GM23248 (cell line): ENCODE measurements around the gene TAF8. TPM values are rescaled to one million over a fixed set of nuclear protein-coding genes. Genes with fewer than 3 reads are reported as not detected.
A peak's percentile ranks its signal among the peaks of the same experiment; 100 is the strongest.

Source experiments
- DNase-seq: peaks from one replicate; pipeline ENCODE4 v3.0.0-alpha.2; 2015
- H2AFZ ChIP-seq: fragments of 200-600 bp; sonication (generic); 2 replicates; pipeline ENCODE4 v1.6.1; 2016; ENCODE audit warnings: antibody characterized with exemption
- H3F3A ChIP-seq: fragments of 200-600 bp; sonication (generic); 2 replicates; pipeline ENCODE4 v1.6.1; 2016; ENCODE audit warnings: mild to moderate bottlenecking, antibody characterized with exemption, mixed run types; ENCODE audit not compliant: insufficient read depth
- H3K27ac ChIP-seq: fragments of 200-600 bp; sonication (generic); 2 replicates; pipeline ENCODE4 v1.5.1; 2016; ENCODE audit warnings: mild to moderate bottlenecking
- H3K27me3 ChIP-seq: fragments of 200-600 bp; sonication (generic); replicated peaks from 2 replicates; pipeline ENCODE4 v1.6.1; 2016; ENCODE audit warnings: mild to moderate bottlenecking; ENCODE audit not compliant: insufficient read depth
- H3K36me3 ChIP-seq: fragments of 200-600 bp; sonication (generic); 2 replicates; pipeline ENCODE4 v1.6.1; 2016; ENCODE audit warnings: low read depth, mild to moderate bottlenecking
- H3K4me1 ChIP-seq: fragments of 200-600 bp; sonication (generic); 2 replicates; pipeline ENCODE4 v1.6.1; 2016; ENCODE audit warnings: mild to moderate bottlenecking; ENCODE audit not compliant: insufficient read depth
- H3K4me2 ChIP-seq: fragments of 200-600 bp; sonication (generic); one replicate; pipeline ENCODE4 v1.6.1; 2016; ENCODE audit warnings: mild to moderate bottlenecking; ENCODE audit not compliant: unreplicated experiment
- H3K4me3 ChIP-seq: fragments of 200-600 bp; sonication (generic); 2 replicates; pipeline ENCODE4 v1.5.1; 2016; ENCODE audit warnings: mild to moderate bottlenecking
- H3K79me2 ChIP-seq: fragments of 200-600 bp; sonication (generic); 2 replicates; pipeline ENCODE4 v1.6.1; 2016; ENCODE audit warnings: mild to moderate bottlenecking; ENCODE audit not compliant: insufficient read depth
- H3K9ac ChIP-seq: fragments of 200-600 bp; sonication (generic); 2 replicates; pipeline ENCODE4 v1.6.1; 2016; ENCODE audit warnings: mild to moderate bottlenecking
- H3K9me2 ChIP-seq: fragments of 200-600 bp; sonication (generic); 2 replicates; pipeline ENCODE4 v1.6.1; 2016; ENCODE audit warnings: mixed run types, mild to moderate bottlenecking, moderate library complexity; ENCODE audit not compliant: insufficient read depth
- H3K9me3 ChIP-seq: fragments of 200-600 bp; sonication (generic); one replicate; pipeline ENCODE4 v1.6.1; 2017; ENCODE audit warnings: low read depth
- H4K20me1 ChIP-seq: fragments of 200-600 bp; sonication (generic); 2 replicates; pipeline ENCODE4 v1.6.0; 2016; ENCODE audit not compliant: insufficient read depth
- EZH2 ChIP-seq: fragments of 200-600 bp; sonication (generic); IDR thresholded peaks from 2 replicates; pipeline ENCODE4 v1.6.1; 2018; ENCODE audit warnings: antibody characterized with exemption, mild to moderate bottlenecking; ENCODE audit not compliant: insufficient read depth, poor library complexity, severe bottlenecking
- EZH2phosphoT487 ChIP-seq: fragments of 200-600 bp; sonication (generic); IDR thresholded peaks from 2 replicates; pipeline ENCODE4 v1.6.1; 2018; ENCODE audit warnings: antibody characterized with exemption, moderate library complexity, mild to moderate bottlenecking, low read depth; ENCODE audit not compliant: insufficient read depth
- WGBS, 2 experiments: methylation state at CpG; one replicate each; pipeline ENCODE4 v1.1.6; 2015 to 2017; ENCODE audit warnings: low lambda C conversion rate in 2 of 2, low coverage in 1 of 2; ENCODE audit errors: missing lambda C conversion rate in 2 of 2; 5-methylcytosine and 5-hydroxymethylcytosine counted together
- in situ Hi-C: fragments of 300-500 bp; cut with MboI; formaldehyde crosslinking; loops from 2 replicates; pipeline ENCODE4 v1.15.0; 2020
- polyA plus RNA-seq: library from polyadenylated mRNA; unstranded; fragments of >200 nt; fragmentation: Nextera tagmentation; extraction: Ambion mirVana; gene quantifications from 2 replicates; pipeline ENCODE4 v1.2.1, GENCODE V29; 2016
- total RNA-seq: library from RNA; depleted of rRNA; stranded (reverse); fragments of >200 nt; shearing (Covaris generic); gene quantifications from 2 replicates; pipeline ENCODE4 v1.2.3, GENCODE V29; 2014

Gene TAF8
- total and polyA plus RNA-seq, 2 experiments from 2014 or later = 7.4 to 8.6 TPM

- H3K9me2 ChIP-seq = no peaks in the 10 kb centered on the region
- no peak overlapping the region for H3K27ac ChIP-seq
- DNase-seq = no peak
- H2AFZ ChIP-seq = no peak overlapping the region
- no peak overlapping the region for H3K9ac ChIP-seq
- H3K27me3 ChIP-seq = no peaks in the 10 kb centered on the region
- H4K20me1 ChIP-seq = no peaks in the 10 kb centered on the region
- H3K79me2 ChIP-seq = no peaks in the 10 kb centered on the region
- no peaks in the 10 kb centered on the region; the same call in 1 of the 2 replicates for H3F3A ChIP-seq
- in situ Hi-C loops = loop anchor here (25.0 kb wide), 2 partner anchors 204 to 679 kb away; no protein-coding TSS in a partner anchor
- H3K9me3 ChIP-seq = no peaks in the 10 kb centered on the region
- H3K36me3 ChIP-seq = no peaks in the 10 kb centered on the region
- H3K4me3 ChIP-seq = no peak overlapping the region
- WGBS, 2 experiments = 85 to 99% methylated on average over 3 of the region's 3 CpGs
- no peaks in the 10 kb centered on the region for H3K4me1 ChIP-seq
- TF ChIP-seq EZH2 (no peak), EZH2phosphoT487 (no peak)
- H3K4me2 ChIP-seq = no peak overlapping the region
These were observed 9.4 kb upstream of the TAF8 start for GRCh38 chr6:42040856-42041480.

DNA sequence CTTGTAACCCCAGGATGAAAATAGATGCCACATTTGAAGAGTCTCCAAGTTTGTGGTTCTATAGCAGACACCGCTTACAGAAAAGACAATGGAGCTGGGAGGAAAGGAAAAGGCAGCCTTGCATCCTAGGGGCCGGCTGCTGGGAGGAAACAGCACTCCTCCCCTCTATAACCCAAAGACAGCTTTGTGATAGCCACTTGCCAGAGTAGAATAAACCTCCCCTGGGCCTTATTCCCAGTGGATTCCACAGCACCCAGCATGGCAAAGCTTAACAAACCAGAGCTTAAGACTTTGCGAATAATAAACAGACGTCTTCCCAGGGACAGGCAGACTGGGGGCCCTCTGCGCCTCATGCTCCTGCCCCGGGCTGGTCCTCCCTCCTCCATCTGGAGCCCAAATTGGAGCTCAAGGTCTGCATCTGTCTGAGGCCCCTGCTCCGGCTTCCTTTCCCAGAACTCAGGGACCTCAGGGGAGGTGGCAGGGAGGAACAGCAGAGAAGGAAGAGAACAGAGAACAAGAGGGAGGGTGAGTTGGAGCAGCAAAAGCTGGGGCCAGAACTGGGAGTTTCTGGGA is 8.8 kb upstream of the TAF8 start:
- H3F3A ChIP-seq = no peaks in the 10 kb centered on the region; the same call in 1 of the 2 replicates
- H3K36me3 ChIP-seq = no peaks in the 10 kb centered on the region
- no peak overlapping the region for H3K9ac ChIP-seq
- 70 to 74% methylated on average over 7 of the region's 7 CpGs for WGBS, 2 experiments
- no peak overlapping the region for H3K4me2 ChIP-seq
- no peaks in the 10 kb centered on the region for H3K9me2 ChIP-seq
- H3K9me3 ChIP-seq = no peaks in the 10 kb centered on the region
- no peaks in the 10 kb centered on the region for H3K4me1 ChIP-seq
- H3K27ac ChIP-seq = no peak overlapping the region
- no peaks in the 10 kb centered on the region for H3K79me2 ChIP-seq
- no peak for DNase-seq
- H3K4me3 ChIP-seq = no peak overlapping the region
- no peak for TF ChIP-seq EZH2
- TF ChIP-seq EZH2phosphoT487 = no peak
- H3K27me3 ChIP-seq = no peaks in the 10 kb centered on the region
- no peak overlapping the region for H2AFZ ChIP-seq
- in situ Hi-C loops = loop anchor here (25.0 kb wide), 2 partner anchors 204 to 679 kb away; no protein-coding TSS in a partner anchor
- H4K20me1 ChIP-seq = no peaks in the 10 kb centered on the region

GRCh38 chr6:42042108-42042507 is 8.2 kb upstream of the TAF8 start:
- no peak for DNase-seq
- Histone ChIP-seq H3K79me2 (no peaks in the 10 kb centered on the region), H3K4me1 (no peaks in the 10 kb centered on the region), H3K4me3 (no peak overlapping the region), H3K9me3 (no peaks in the 10 kb centered on the region), H3F3A (no peaks in the 10 kb centered on the region; the same call in 1 of the 2 replicates), H2AFZ (no peak overlapping the region), H3K36me3 (no peaks in the 10 kb centered on the region), H3K27me3 (no peaks in the 10 kb centered on the region), H3K27ac (no peak overlapping the region), H3K9ac (no peak overlapping the region), H3K4me2 (no peak overlapping the region), H4K20me1 (no peaks in the 10 kb centered on the region), H3K9me2 (no peaks in the 10 kb centered on the region)
- no peak for TF ChIP-seq EZH2
- TF ChIP-seq EZH2phosphoT487 = no peak
- WGBS, 2 experiments = 77 to 81% methylated on average over 14 of the region's 14 CpGs
- in situ Hi-C loops = loop anchor here (25.0 kb wide), 2 partner anchors 205 to 680 kb away; no protein-coding TSS in a partner anchor

GRCh38 chr6:42043787-42044475 is 6.4 kb upstream of the TAF8 start:
- no peaks in the 10 kb centered on the region for H3K9me3 ChIP-seq
- H3K4me3 ChIP-seq = no peak overlapping the region
- no peak overlapping the region for H3K9ac ChIP-seq
- no peaks in the 10 kb centered on the region for H3K4me1 ChIP-seq
- in situ Hi-C loops = loop anchor here (25.0 kb wide), 2 partner anchors 207 to 682 kb away; no protein-coding TSS in a partner anchor
- no peaks in the 10 kb centered on the region; the same call in 1 of the 2 replicates for H3F3A ChIP-seq
- H2AFZ ChIP-seq = peak overlapping the region; percentile 38
- no peaks in the 10 kb centered on the region for H3K79me2 ChIP-seq
- WGBS, 2 experiments = 41 to 42% methylated on average over 19 to 21 of the region's 21 CpGs
- no peak for TF ChIP-seq EZH2phosphoT487
- TF ChIP-seq EZH2 = no peak
- no peaks in the 10 kb centered on the region for H3K36me3 ChIP-seq
- no peaks in the 10 kb centered on the region for H3K27me3 ChIP-seq
- no peak overlapping the region for H3K27ac ChIP-seq
- no peak overlapping the region for H3K4me2 ChIP-seq
- DNase-seq = peak; percentile 85
- H3K9me2 ChIP-seq = no peaks in the 10 kb centered on the region
- no peaks in the 10 kb centered on the region for H4K20me1 ChIP-seq
